ENCODE measurements around the gene SMS.

Gene SMS

GRCh38 chrX:21978346-21978745, 37.8 kb downstream of the SMS start:
- DNase-seq (ENCODE audit: low read depth): no peak

- no peak for DNase-seq (ENCODE audit: low read depth)
These were observed 41.8 kb downstream of the SMS start for GRCh38 chrX:21982311-21982710.

- DNase-seq (ENCODE audit: low read depth): peak; percentile 37
These were observed 44.8 kb downstream of the SMS start for GRCh38 chrX:21985332-21985777.

GRCh38 chrX:21986596-21986995, 46.1 kb downstream of the SMS start:
- DNase-seq (ENCODE audit: low read depth): no peak

- no peak for DNase-seq (ENCODE audit: low read depth)
These were observed 48.9 kb downstream of the SMS start for GRCh38 chrX:21989384-21989783.

- DNase-seq (ENCODE audit: low read depth): no peak
These were observed 50.3 kb downstream of the SMS start for GRCh38 chrX:21990832-21991231.

GRCh38 chrX:21991504-21991903, 51.0 kb downstream of the SMS start:
- no peak for DNase-seq (ENCODE audit: low read depth)

- no peak for DNase-seq (ENCODE audit: low read depth)
These were observed 52.8 kb downstream of the SMS start for GRCh38 chrX:21993265-21993664.

- no peak for DNase-seq (ENCODE audit: low read depth)
These were observed 56.5 kb downstream of the SMS start for GRCh38 chrX:21996872-21997455.

- no peak for DNase-seq (ENCODE audit: low read depth)
These were observed 57.5 kb downstream of the SMS start for GRCh38 chrX:21998037-21998436.

- DNase-seq (ENCODE audit: low read depth): no peak
These were observed 64.4 kb downstream of the SMS start for GRCh38 chrX:22004866-22005265.

- no peak for DNase-seq (ENCODE audit: low read depth)
These were observed 71.5 kb downstream of the SMS start for GRCh38 chrX:22012051-22012450.

- DNase-seq (ENCODE audit: low read depth): no peak
These were observed 72.4 kb downstream of the SMS start for GRCh38 chrX:22012931-22013330.

- no peak for DNase-seq (ENCODE audit: low read depth)
These were observed 74.7 kb downstream of the SMS start for GRCh38 chrX:22015139-22015750.

- DNase-seq (ENCODE audit: low read depth): no peak
These were observed 81.3 kb downstream of the SMS start for GRCh38 chrX:22021751-22022324.

GRCh38 chrX:22024577-22024976, 84.1 kb downstream of the SMS start:
- no peak for DNase-seq (ENCODE audit: low read depth)

- DNase-seq (ENCODE audit: low read depth): no peak
These were observed 85.2 kb downstream of the SMS start for GRCh38 chrX:22025751-22026150.

GRCh38 chrX:22026731-22027130, 86.2 kb downstream of the SMS start:
- DNase-seq (ENCODE audit: low read depth): no peak

GRCh38 chrX:22032084-22032483, 91.6 kb downstream of the SMS start, which contains the start of gene PHEX:
PHEX (plus strand) TSS chrX:22032325; CDS start chrX:22033006, 681 bp downstream.
- no peak for DNase-seq (ENCODE audit: low read depth)

GRCh38 chrX:22032506-22032905, 92.0 kb downstream of the SMS start:
- DNase-seq (ENCODE audit: low read depth): no peak

GRCh38 chrX:22033818-22034217, 93.3 kb downstream of the SMS start:
- DNase-seq (ENCODE audit: low read depth): no peak

GRCh38 chrX:22035236-22035635, 94.7 kb downstream of the SMS start:
- no peak for DNase-seq (ENCODE audit: low read depth)

- no peak for DNase-seq (ENCODE audit: low read depth)
These were observed 96.7 kb downstream of the SMS start for GRCh38 chrX:22037225-22037624.
